ENCODE data around the gene ST6GAL1. TPM values are rescaled to one million over a fixed set of nuclear protein-coding genes. Genes with fewer than 3 reads are reported as not detected.

ST6GAL1 gene
- total RNA-seq, 1 donor from 2014 or later = 84.3 TPM

DNA sequence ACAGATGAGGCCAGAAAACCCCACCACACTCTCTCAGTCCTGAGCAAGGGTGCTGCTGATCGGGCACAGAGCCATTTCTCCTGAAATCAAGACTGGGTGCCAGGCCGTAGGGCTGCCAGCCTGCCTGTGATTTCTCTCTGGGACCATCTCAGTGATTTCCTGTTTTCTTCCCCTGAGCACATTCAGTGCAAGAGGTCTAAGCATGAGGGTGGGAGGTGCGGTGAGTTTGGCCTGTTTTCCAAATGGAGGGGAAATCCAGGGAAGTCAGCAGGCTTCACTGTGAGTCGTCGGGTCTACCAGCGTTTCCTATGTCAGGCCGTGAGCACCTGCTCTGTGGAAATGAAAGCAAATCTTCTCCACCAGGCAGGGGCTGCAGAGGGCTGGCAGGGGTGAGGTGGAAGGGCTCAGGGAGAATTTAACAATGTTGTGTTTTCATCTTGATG lies 82.3 kb downstream of the ST6GAL1 start:
- H3K4me1 ChIP-seq = peaks cover 73% of the 10 kb centered on the region
- no peaks in the 10 kb centered on the region for H3K36me3 ChIP-seq
- peak overlapping the region; percentile 73 for H3K27ac ChIP-seq (replicated peaks)
- intact Hi-C loops (cut with micrococcal nuclease) = no loop called here
- H3K27me3 ChIP-seq (ENCODE audit: low read depth) = no peaks in the 10 kb centered on the region
- peaks cover 13% of the 10 kb centered on the region for H3K9me3 ChIP-seq (replicated peaks)
- DNase-seq = no peak
- TF ChIP-seq, protein P1, sequence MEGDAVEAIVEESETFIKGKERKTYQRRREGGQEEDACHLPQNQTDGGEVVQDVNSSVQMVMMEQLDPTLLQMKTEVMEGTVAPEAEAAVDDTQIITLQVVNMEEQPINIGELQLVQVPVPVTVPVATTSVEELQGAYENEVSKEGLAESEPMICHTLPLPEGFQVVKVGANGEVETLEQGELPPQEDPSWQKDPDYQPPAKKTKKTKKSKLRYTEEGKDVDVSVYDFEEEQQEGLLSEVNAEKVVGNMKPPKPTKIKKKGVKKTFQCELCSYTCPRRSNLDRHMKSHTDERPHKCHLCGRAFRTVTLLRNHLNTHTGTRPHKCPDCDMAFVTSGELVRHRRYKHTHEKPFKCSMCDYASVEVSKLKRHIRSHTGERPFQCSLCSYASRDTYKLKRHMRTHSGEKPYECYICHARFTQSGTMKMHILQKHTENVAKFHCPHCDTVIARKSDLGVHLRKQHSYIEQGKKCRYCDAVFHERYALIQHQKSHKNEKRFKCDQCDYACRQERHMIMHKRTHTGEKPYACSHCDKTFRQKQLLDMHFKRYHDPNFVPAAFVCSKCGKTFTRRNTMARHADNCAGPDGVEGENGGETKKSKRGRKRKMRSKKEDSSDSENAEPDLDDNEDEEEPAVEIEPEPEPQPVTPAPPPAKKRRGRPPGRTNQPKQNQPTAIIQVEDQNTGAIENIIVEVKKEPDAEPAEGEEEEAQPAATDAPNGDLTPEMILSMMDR (IDR thresholded peaks at IDR 0.05; ENCODE audit: borderline replicate concordance) = no peak
- H3K4me3 ChIP-seq = no peak overlapping the region

DNA sequence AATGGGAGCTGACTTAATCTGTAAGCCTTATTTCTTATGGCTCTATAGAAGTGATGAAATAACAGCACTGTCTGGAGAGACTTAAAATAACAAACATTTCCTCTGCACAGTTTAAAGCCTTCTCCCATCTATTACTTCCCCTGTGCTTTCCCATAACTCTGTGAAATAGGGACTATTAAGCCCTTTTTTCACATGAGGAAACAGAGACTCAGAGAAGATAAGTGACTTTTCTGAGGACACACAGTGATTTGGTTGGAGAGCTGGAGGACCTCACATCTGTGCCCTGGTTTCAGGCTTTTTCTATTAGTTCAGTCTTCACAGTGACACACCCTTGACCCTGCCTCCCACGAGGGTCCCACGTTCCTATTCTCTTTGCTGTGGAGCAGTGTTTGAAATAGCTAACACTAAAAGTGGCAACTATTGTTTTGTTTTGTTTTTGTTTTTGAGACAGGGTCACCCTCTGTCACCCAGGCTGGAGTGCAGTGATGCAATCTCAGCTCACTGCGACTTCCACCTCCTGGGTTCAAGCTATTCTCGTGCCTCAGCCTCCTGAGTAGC lies 82.9 kb downstream of the ST6GAL1 start:
- TF ChIP-seq, protein P1 (IDR thresholded peaks at IDR 0.05; ENCODE audit: borderline replicate concordance) = no peak
- Histone ChIP-seq H3K4me3 (no peak overlapping the region), H3K27ac (replicated peaks) (peak overlapping the region; percentile 73), H3K9me3 (replicated peaks) (peaks cover 7% of the 10 kb centered on the region), H3K36me3 (no peaks in the 10 kb centered on the region), H3K4me1 (peaks cover 79% of the 10 kb centered on the region), H3K27me3 (ENCODE audit: low read depth) (no peaks in the 10 kb centered on the region)
- no peak for DNase-seq
- intact Hi-C loops (cut with micrococcal nuclease) = no loop called here

DNA sequence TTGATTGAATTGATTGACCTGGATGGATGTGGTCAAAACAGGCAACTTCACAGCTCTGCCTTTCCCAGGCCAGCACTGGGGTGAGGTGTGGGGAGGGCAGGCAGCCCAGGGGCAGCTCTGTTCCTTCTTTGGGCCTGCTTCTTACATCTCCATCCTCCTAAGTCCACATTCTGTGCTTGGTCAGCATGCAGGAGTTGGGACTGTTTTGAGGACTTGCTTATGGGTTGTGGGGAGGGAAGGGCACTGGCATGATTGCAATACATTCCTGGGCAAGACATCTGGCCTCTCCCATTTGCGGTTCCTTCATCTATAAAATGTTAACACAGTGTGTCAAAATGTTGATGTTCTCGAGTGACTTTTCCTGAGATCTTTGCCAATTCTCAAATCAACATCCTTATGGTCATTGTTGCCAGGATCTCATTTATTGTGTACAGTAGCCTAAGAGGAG lies 84.1 kb downstream of the ST6GAL1 start:
- Histone ChIP-seq H3K4me3 (no peak overlapping the region), H3K27me3 (ENCODE audit: low read depth) (no peaks in the 10 kb centered on the region), H3K4me1 (peaks cover 88% of the 10 kb centered on the region), H3K9me3 (replicated peaks) (no peaks in the 10 kb centered on the region), H3K36me3 (no peaks in the 10 kb centered on the region), H3K27ac (replicated peaks) (peak overlapping the region; percentile 73)
- TF ChIP-seq, protein P1 (IDR thresholded peaks at IDR 0.05; ENCODE audit: borderline replicate concordance) = no peak
- intact Hi-C loops (cut with micrococcal nuclease) = no loop called here
- DNase-seq = no peak

DNA sequence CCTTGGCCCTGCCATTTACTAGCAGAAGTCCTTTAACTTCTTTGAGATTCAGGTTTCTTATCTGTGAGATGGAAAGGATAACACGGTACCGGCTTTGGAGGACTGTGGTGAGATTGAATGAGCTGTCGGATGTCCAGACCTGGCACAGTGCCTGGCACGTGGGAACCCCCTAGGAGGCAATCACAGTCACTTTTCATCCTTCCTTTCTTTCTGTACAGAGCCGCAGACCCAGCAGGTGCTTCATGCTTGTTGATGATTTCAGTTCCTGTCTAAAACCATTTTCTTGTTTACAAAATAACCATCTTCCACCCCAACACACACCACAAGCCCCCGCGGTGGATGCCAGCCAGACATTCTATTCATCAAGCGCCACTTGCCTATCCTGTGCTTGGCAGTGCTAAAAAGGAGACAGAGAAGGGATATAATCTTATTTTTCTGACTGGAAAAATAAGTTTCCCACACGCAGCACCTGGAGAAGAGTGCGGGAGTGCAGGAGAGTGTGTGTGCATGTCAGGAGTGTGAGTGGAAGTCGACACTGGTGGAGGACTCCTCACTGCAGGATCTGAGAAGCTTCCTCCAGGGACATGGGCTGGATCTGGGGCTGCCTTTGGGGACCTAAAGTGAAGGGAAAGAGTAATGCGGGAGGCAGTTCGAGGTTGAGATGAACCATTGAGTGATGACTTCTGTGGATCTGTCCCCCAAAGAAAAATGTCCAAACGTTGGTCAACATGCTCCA lies 85.7 kb downstream of the ST6GAL1 start:
- TF ChIP-seq, protein P1 (IDR thresholded peaks at IDR 0.05; ENCODE audit: borderline replicate concordance) = no peak
- DNase-seq = no peak
- intact Hi-C loops (cut with micrococcal nuclease) = no loop called here
- Histone ChIP-seq H3K9me3 (replicated peaks) (no peaks in the 10 kb centered on the region), H3K27ac (replicated peaks) (peak overlapping the region; percentile 53), H3K36me3 (no peaks in the 10 kb centered on the region), H3K4me1 (peaks cover 83% of the 10 kb centered on the region), H3K4me3 (no peak overlapping the region), H3K27me3 (ENCODE audit: low read depth) (no peaks in the 10 kb centered on the region)

DNA sequence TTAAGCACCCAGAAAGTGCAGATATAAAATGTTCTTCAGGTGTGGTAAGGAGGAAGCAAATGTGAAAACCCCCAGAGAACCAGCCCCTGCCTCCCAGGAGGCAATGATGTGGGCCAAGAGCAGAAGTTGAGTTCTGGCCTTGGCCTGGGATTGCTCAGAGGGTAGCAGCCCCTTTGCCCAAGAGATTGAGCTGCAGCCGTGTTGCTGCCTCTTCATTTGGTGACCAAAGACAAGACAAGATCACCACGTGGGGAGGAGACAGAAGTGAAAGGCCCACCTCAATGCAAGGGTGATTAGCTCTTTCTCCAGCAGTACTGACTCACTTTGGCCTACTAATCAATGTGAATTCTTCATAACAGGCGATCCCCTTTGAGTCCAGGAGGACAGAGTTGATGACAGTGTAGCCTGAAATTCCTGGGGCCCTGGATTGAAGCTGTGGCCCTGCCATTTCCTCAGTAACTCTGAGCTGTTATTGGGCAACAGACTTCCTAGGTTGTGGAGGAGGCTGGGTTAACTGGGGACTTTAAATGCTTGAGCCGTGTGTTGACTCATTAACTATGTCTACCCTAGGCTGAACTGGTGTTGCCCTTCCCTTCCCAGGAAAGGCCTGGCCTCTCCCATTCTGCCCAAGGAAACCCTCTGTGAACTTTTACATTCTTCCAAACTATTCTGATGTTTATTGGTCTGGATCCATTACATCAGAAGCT lies 86.5 kb downstream of the ST6GAL1 start:
- no peaks in the 10 kb centered on the region for H3K36me3 ChIP-seq
- no peak overlapping the region for H3K4me3 ChIP-seq
- intact Hi-C loops (cut with micrococcal nuclease) = no loop called here
- no peak for DNase-seq
- TF ChIP-seq, protein P1 (IDR thresholded peaks at IDR 0.05; ENCODE audit: borderline replicate concordance) = no peak
- H3K27ac ChIP-seq (replicated peaks) = peak overlapping the region; percentile 53
- H3K4me1 ChIP-seq = peaks cover 77% of the 10 kb centered on the region
- no peaks in the 10 kb centered on the region for H3K9me3 ChIP-seq (replicated peaks)
- no peaks in the 10 kb centered on the region for H3K27me3 ChIP-seq (ENCODE audit: low read depth)
